BJ (cell line): ENCODE data around the gene LPIN3. TPM values are rescaled to one million over a fixed set of nuclear protein-coding genes. Genes with fewer than 3 reads are reported as not detected.

Source experiments
- CTCF ChIA-PET: fragments of 350-600 bp; formaldehyde crosslinking; extraction: SDS; loops from one replicate; lab custom pipeline; 2021; ENCODE audit warnings: antibody characterized with exemption, inconsistent platforms; lab: Yijun Ruan, JAX
- POLR2A ChIA-PET: fragments of 300-600 bp; sonication (Branson Sonifier 250); formaldehyde crosslinking; extraction: SDS; loops from one replicate; lab custom pipeline; 2021; ENCODE audit warnings: antibody characterized with exemption; lab: Charles Lee
- DNase-seq: peaks from one replicate; pipeline ENCODE4 v3.0.0-alpha.2; 2011; ENCODE audit warnings: low read depth
- H3K27me3 ChIP-seq: 2 replicates; pipeline ENCODE4 v1.6.0; 2011; ENCODE audit warnings: low read length; ENCODE audit not compliant: control insufficient read depth, insufficient read depth
- H3K36me3 ChIP-seq: 2 replicates; pipeline ENCODE4 v1.5.1; 2011; ENCODE audit warnings: low read length; ENCODE audit not compliant: control insufficient read depth, insufficient read depth
- H3K4me3 ChIP-seq: 2 replicates; pipeline ENCODE4 v1.5.1; 2011; ENCODE audit warnings: low read depth, mild to moderate bottlenecking, control low read depth, low read length
- polyA plus RNA-seq: library from polyadenylated mRNA; depleted of rRNA; stranded (reverse); fragments of >200 nt; gene quantifications from 2 replicates; pipeline ENCODE4 v1.2.3, GENCODE V29; 2011; rRNA removed
- TF ChIP-seq, protein P1 (sequence below): IDR thresholded peaks from 2 replicates; pipeline ENCODE4 v1.5.1; 2011; ENCODE audit warnings: low read depth, mild to moderate bottlenecking, control low read depth, inconsistent platforms, low read length, moderate library complexity; ENCODE audit not compliant: insufficient read depth

Gene LPIN3
- polyA plus RNA-seq, 1 experiment = 11.5 TPM

DNA sequence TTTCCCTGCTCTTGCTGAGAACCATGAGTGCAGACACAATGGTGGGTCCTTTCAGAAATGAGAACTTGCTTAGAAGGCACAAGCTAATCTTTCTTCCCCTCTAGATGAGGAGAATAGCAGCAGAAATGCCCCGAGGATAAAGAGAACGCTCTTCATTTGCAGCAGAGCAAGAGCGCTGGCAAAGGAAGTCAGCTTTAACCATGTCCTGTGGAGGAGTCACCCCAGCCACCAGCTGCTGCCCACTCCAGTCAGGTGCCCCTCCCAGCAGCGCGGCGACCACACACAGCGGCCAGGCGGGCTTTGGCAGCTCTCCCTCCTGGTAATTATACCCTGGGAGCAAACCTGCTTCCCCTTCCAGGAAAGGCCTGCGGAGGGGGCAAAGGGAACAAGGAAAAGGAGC lies 68.4 kb downstream of the LPIN3 start:
- TF ChIP-seq, protein P1, sequence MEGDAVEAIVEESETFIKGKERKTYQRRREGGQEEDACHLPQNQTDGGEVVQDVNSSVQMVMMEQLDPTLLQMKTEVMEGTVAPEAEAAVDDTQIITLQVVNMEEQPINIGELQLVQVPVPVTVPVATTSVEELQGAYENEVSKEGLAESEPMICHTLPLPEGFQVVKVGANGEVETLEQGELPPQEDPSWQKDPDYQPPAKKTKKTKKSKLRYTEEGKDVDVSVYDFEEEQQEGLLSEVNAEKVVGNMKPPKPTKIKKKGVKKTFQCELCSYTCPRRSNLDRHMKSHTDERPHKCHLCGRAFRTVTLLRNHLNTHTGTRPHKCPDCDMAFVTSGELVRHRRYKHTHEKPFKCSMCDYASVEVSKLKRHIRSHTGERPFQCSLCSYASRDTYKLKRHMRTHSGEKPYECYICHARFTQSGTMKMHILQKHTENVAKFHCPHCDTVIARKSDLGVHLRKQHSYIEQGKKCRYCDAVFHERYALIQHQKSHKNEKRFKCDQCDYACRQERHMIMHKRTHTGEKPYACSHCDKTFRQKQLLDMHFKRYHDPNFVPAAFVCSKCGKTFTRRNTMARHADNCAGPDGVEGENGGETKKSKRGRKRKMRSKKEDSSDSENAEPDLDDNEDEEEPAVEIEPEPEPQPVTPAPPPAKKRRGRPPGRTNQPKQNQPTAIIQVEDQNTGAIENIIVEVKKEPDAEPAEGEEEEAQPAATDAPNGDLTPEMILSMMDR = no peak
- Histone ChIP-seq H3K36me3 (peaks cover 33% of the 10 kb centered on the region), H3K4me3 (no peak overlapping the region), H3K27me3 (no peaks in the 10 kb centered on the region)
- ChIA-PET CTCF (interaction anchor here (1.2 to 4.7 kb wide), 4 partner anchors 8 to 67 kb away, joined by 3 to 27 read pairs (median 4); partner anchors contain the start of genes EMILIN3 and LPIN3), POLR2A (no interaction called here)
- DNase-seq = no peak

Other genes with a start within 250 kb of the LPIN3 start
- gene PLCG1, start 203.3 kb upstream of the LPIN3 start, polyA plus RNA-seq = 29.7 and 46.5 TPM in 2 replicates
- gene ZHX3, start 23.1 kb upstream of the LPIN3 start, polyA plus RNA-seq = 23.9 and 27.1 TPM in 2 replicates
- gene EMILIN3, start 26.0 kb downstream of the LPIN3 start, polyA plus RNA-seq = 0.27 and 0.52 TPM in 2 replicates